Stomach (tissue), 4 donors: ENCODE data around the gene GPR108.

ENCODE experiments used
- POLR2A ChIP-seq, 4 donors: fragments of 450-650 bp; IDR thresholded peaks; one replicate each; pipeline ENCODE4 v1.6.1; 2016; ENCODE audit warnings: antibody characterized with exemption in 4 of 4, control low read depth in 2 of 4, mild to moderate bottlenecking in 1 of 4, moderate library complexity in 1 of 4
- POLR2AphosphoS5 ChIP-seq, 3 donors: sonication (generic); formaldehyde crosslinking; IDR thresholded peaks; one replicate each; pipeline ENCODE4 v1.6.1; 2016; ENCODE audit warnings: antibody characterized with exemption in 3 of 3
- TF ChIP-seq, protein P1 (sequence below), 7 experiments: fragments of 450-650 bp in 4 of 7; fragments of 200-600 bp in 3 of 7; sonication (generic) in 3 of 7; IDR thresholded peaks; one replicate each; pipeline ENCODE4 v1.5.1; 2016 to 2019; ENCODE audit warnings: antibody characterized with exemption in 7 of 7, control low read depth in 2 of 7, mild to moderate bottlenecking in 1 of 7

DNA sequence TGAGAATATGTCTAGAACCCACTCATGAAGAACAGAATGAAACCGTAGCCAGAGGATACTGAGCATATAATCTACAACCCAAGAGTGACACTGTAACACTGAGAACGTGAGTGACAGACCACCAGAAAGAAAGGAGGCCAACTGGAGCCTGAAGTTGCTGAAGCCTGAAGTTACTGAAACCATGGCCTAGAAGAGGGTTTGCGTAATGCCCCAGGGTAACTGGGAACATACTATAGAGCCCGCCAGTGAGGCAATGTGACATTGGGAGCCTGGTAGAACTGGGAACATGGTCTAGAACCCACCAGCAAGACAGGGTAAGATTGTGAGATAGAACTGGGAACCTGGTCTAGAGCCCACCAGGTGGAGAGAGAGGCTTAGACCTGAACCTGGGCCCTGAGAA, 51.9 kb downstream of the GPR108 start:
- TF ChIP-seq, protein P1, sequence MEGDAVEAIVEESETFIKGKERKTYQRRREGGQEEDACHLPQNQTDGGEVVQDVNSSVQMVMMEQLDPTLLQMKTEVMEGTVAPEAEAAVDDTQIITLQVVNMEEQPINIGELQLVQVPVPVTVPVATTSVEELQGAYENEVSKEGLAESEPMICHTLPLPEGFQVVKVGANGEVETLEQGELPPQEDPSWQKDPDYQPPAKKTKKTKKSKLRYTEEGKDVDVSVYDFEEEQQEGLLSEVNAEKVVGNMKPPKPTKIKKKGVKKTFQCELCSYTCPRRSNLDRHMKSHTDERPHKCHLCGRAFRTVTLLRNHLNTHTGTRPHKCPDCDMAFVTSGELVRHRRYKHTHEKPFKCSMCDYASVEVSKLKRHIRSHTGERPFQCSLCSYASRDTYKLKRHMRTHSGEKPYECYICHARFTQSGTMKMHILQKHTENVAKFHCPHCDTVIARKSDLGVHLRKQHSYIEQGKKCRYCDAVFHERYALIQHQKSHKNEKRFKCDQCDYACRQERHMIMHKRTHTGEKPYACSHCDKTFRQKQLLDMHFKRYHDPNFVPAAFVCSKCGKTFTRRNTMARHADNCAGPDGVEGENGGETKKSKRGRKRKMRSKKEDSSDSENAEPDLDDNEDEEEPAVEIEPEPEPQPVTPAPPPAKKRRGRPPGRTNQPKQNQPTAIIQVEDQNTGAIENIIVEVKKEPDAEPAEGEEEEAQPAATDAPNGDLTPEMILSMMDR (IDR thresholded peaks at IDR 0.05), result no peak
- TF ChIP-seq POLR2AphosphoS5 (IDR thresholded peaks at IDR 0.05) (no peak), POLR2A (IDR thresholded peaks at IDR 0.05) (no peak)
